Uterus (tissue), 4 donors: Measurements from ENCODE around the gene SPON1. TPM values are rescaled to one million over a fixed set of nuclear protein-coding genes. Genes with fewer than 3 reads are reported as not detected.
A peak's percentile ranks its signal among the peaks of the same experiment; 100 is the strongest.

ENCODE experiments used
- DNase-seq, 2 donors: peaks; one replicate each; pipeline ENCODE4 v3.0.0-alpha.2; 2019 to 2020
- H3K27ac ChIP-seq, 2 donors: fragments of 200-600 bp; sonication (generic); 1 replicate in 1 of 2; 2 replicates in 1 of 2; pipeline ENCODE4 v1.5.1; 2016 to 2018
- H3K27me3 ChIP-seq, 2 donors: fragments of 200-600 bp; sonication (generic); one replicate each; pipeline ENCODE4 v1.5.1; 2018 to 2019; ENCODE audit warnings: control low read depth in 1 of 2
- H3K36me3 ChIP-seq, 2 donors: fragments of 200-600 bp; sonication (generic); one replicate each; pipeline ENCODE4 v1.5.1; 2019; ENCODE audit warnings: control low read depth in 1 of 2
- H3K4me1 ChIP-seq, 2 donors: fragments of 200-600 bp; sonication (generic); one replicate each; pipeline ENCODE4 v1.5.1; 2018 to 2019; ENCODE audit warnings: control low read depth in 1 of 2
- H3K4me3 ChIP-seq, 2 donors: fragments of 200-600 bp; sonication (generic); 1 replicate in 1 of 2; 2 replicates in 1 of 2; pipeline ENCODE4 v1.5.1; 2018 to 2019; ENCODE audit warnings: mild to moderate bottlenecking in 1 of 2
- H3K9me3 ChIP-seq, 2 donors: fragments of 200-600 bp; sonication (generic); one replicate each; pipeline ENCODE4 v1.5.1; 2019; ENCODE audit warnings: control low read depth in 1 of 2
- CTCF ChIP-seq, 4 experiments: fragments of 200-600 bp in 2 of 4; fragments of 450-650 bp in 2 of 4; sonication (generic) in 2 of 4; IDR thresholded peaks; one replicate each; pipeline ENCODE4 v1.5.1; 2016 to 2019; ENCODE audit warnings: antibody characterized with exemption in 4 of 4, mild to moderate bottlenecking in 2 of 4, moderate library complexity in 1 of 4
- POLR2A ChIP-seq, 2 donors: fragments of 450-650 bp; IDR thresholded peaks; one replicate each; pipeline ENCODE4 v1.6.1; 2016; ENCODE audit warnings: antibody characterized with exemption in 2 of 2, mild to moderate bottlenecking in 1 of 2, moderate library complexity in 1 of 2
- intact Hi-C: fragments of 100-400 bp; cut with DNase I; formaldehyde crosslinking; loops from one replicate; pipeline ENCODE4 v1.15.1; 2023; ENCODE audit warnings: low total_unique reads
- total RNA-seq, 4 donors: library from RNA; depleted of rRNA in 3 of 4; stranded (reverse); fragments of >200 nt in 3 of 4; gene quantifications; one replicate each; pipeline versions ENCODE4 v1.1.0 to v1.2.4, GENCODE V29; 2014 to 2023
- donor health status: DM: yes; HTN: yes; CAD: no.

SPON1 gene
- total RNA-seq, 4 donors from 2014 or later: 18.8 to 139 (median 28.8) TPM

- Histone ChIP-seq H3K4me1 (peaks cover 0 to 9% of the 10 kb centered on the region in 2 donors), H3K27me3 (no peaks in the 10 kb centered on the region), H3K36me3 (no peaks in the 10 kb centered on the region), H3K27ac (peak overlapping the region in 1 of 2 donors; percentile 38), H3K4me3 (no peak overlapping the region), H3K9me3 (no peaks in the 10 kb centered on the region)
- intact Hi-C loops: no loop called here
- TF ChIP-seq POLR2A (IDR thresholded peaks at IDR 0.05) (no peak), CTCF (IDR thresholded peaks at IDR 0.05) (no peak)
- no peak for DNase-seq
These were observed 148.1 kb downstream of the SPON1 start for GRCh38 chr11:14110629-14111028.

- no peak for TF ChIP-seq POLR2A (IDR thresholded peaks at IDR 0.05)
- TF ChIP-seq CTCF (IDR thresholded peaks at IDR 0.05): no peak
- no peak overlapping the region for H3K27ac ChIP-seq
- no peaks in the 10 kb centered on the region for H3K9me3 ChIP-seq
- H3K27me3 ChIP-seq: no peaks in the 10 kb centered on the region
- no peak overlapping the region for H3K4me3 ChIP-seq
- DNase-seq: no peak
- H3K4me1 ChIP-seq: peaks cover 0 to 9% of the 10 kb centered on the region in 2 donors
- intact Hi-C loops: no loop called here
- no peaks in the 10 kb centered on the region for H3K36me3 ChIP-seq
These were observed 149.0 kb downstream of the SPON1 start for GRCh38 chr11:14111496-14111895.

DNA sequence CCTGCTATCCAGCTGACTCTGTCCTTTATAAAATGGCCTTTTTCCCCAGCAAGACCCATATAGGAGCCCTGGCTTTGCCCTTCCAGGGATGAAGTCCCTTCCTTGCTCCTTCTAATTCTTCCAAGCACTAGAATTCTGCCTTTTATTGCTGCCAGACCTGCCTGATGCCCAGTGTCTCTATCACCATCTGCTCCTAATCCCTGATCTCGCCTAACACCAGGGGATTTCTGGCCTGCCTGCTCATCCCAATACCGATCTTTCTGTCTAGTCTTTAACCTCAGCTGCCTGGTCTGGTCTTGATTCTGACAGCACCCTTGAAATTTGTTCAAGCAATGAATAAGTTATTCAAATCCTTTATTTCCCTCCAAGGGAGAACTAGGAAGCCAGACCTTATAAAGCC is 150.2 kb downstream of the SPON1 start:
- Histone ChIP-seq H3K4me3 (no peak overlapping the region), H3K27me3 (no peaks in the 10 kb centered on the region), H3K9me3 (no peaks in the 10 kb centered on the region), H3K36me3 (no peaks in the 10 kb centered on the region), H3K27ac (no peak overlapping the region), H3K4me1 (peaks cover 0 to 9% of the 10 kb centered on the region in 2 donors)
- no peak for DNase-seq
- TF ChIP-seq POLR2A (IDR thresholded peaks at IDR 0.05) (no peak), CTCF (IDR thresholded peaks at IDR 0.05) (no peak)
- intact Hi-C loops: no loop called here

GRCh38 chr11:14114269-14114668 is 151.7 kb downstream of the SPON1 start:
- H3K4me3 ChIP-seq: no peak overlapping the region
- H3K9me3 ChIP-seq: no peaks in the 10 kb centered on the region
- H3K4me1 ChIP-seq: peaks cover 0 to 9% of the 10 kb centered on the region in 2 donors
- no peak for DNase-seq
- no peaks in the 10 kb centered on the region for H3K27me3 ChIP-seq
- H3K36me3 ChIP-seq: no peaks in the 10 kb centered on the region
- intact Hi-C loops: no loop called here
- no peak overlapping the region for H3K27ac ChIP-seq
- TF ChIP-seq POLR2A (IDR thresholded peaks at IDR 0.05) (no peak), CTCF (IDR thresholded peaks at IDR 0.05) (no peak)

- Histone ChIP-seq H3K9me3 (no peaks in the 10 kb centered on the region), H3K27me3 (no peaks in the 10 kb centered on the region), H3K27ac (no peak overlapping the region), H3K36me3 (no peaks in the 10 kb centered on the region), H3K4me1 (peaks cover 0 to 8% of the 10 kb centered on the region in 2 donors), H3K4me3 (no peak overlapping the region)
- no peak for TF ChIP-seq CTCF (IDR thresholded peaks at IDR 0.05)
- no peak for TF ChIP-seq POLR2A (IDR thresholded peaks at IDR 0.05)
- DNase-seq: no peak
- intact Hi-C loops: no loop called here
These were observed 152.3 kb downstream of the SPON1 start for GRCh38 chr11:14114786-14115185.
